ENCODE measurements around the gene ZFP30. TPM values are rescaled to one million over a fixed set of nuclear protein-coding genes. Genes with fewer than 3 reads are reported as not detected.
"Not testable (repeated sequence)": the region's sequence is repeated elsewhere in the genome, so short reads cannot be mapped to it uniquely, and the experiment has no call there.

Gene ZFP30
- total RNA-seq, 4 donors from 2014 or later: 8.9 to 18.0 (median 9.5) TPM

- H3K4me3 ChIP-seq (ENCODE audit: low read depth, poor library complexity, severe bottlenecking): peak overlapping the region; percentile 53
- intact Hi-C loops (cut with DNase I; ENCODE audit: low total_unique reads): no loop called here
- peak; percentile 57 to 93 for DNase-seq (ENCODE audit: low spot score in 2 of 2)
- no peak for TF ChIP-seq POLR2A (IDR thresholded peaks at IDR 0.05)
- no peak for TF ChIP-seq CTCF (IDR thresholded peaks at IDR 0.05)
- 0 to 1% methylated on average over 40 to 48 of the region's 48 CpGs for WGBS, 2 donors
Observed at GRCh38 chr19:37691881-37692504, 36.7 kb upstream of the ZFP30 start.

GRCh38 chr19:37683520-37683919 is 28.3 kb upstream of the ZFP30 start:
- no peak for TF ChIP-seq POLR2A (IDR thresholded peaks at IDR 0.05)
- no peak for TF ChIP-seq CTCF (IDR thresholded peaks at IDR 0.05)
- WGBS, 2 donors: 89 to 93% methylated on average over 3 of the region's 3 CpGs
- intact Hi-C loops (cut with DNase I; ENCODE audit: low total_unique reads): no loop called here
- H3K4me3 ChIP-seq (ENCODE audit: low read depth, poor library complexity, severe bottlenecking): no peak overlapping the region
- no peak for DNase-seq (ENCODE audit: low spot score in 2 of 2)

- intact Hi-C loops (cut with DNase I; ENCODE audit: low total_unique reads): no loop called here
- WGBS, 2 donors: 89 to 93% methylated on average over 6 of the region's 6 CpGs
- H3K4me3 ChIP-seq (ENCODE audit: low read depth, poor library complexity, severe bottlenecking): no peak overlapping the region
- TF ChIP-seq CTCF (IDR thresholded peaks at IDR 0.05) (no peak), POLR2A (IDR thresholded peaks at IDR 0.05) (no peak)
- no peak for DNase-seq (ENCODE audit: low spot score in 2 of 2)
Observed at GRCh38 chr19:37669450-37669914, 14.2 kb upstream of the ZFP30 start.

- intact Hi-C loops (cut with DNase I; ENCODE audit: low total_unique reads); H3K4me3 ChIP-seq (ENCODE audit: low read depth, poor library complexity, severe bottlenecking); DNase-seq (ENCODE audit: low spot score in 2 of 2): not testable (repeated sequence)
- 93 to 94% methylated on average over 8 of the region's 8 CpGs for WGBS, 2 donors
Observed at GRCh38 chr19:37657157-37657556, 1.9 kb upstream of the ZFP30 start.

GRCh38 chr19:37655689-37656371 is 565 bp upstream of the ZFP30 start:
- WGBS, 2 donors: 0 to 1% methylated on average over 28 to 55 of the region's 57 CpGs
- H3K4me3 ChIP-seq (ENCODE audit: low read depth, poor library complexity, severe bottlenecking): peak overlapping the region; percentile 88
- TF ChIP-seq CTCF (IDR thresholded peaks at IDR 0.05) (no peak), POLR2A (IDR thresholded peaks at IDR 0.05) (no peak)
- DNase-seq (ENCODE audit: low spot score in 2 of 2): peak; percentile 75 to 96
- intact Hi-C loops (cut with DNase I; ENCODE audit: low total_unique reads): no loop called here

GRCh38 chr19:37654629-37655300 is 500 bp downstream of the ZFP30 start:
- TF ChIP-seq CTCF (IDR thresholded peaks at IDR 0.05) (no peak), POLR2A (IDR thresholded peaks at IDR 0.05) (no peak)

More at GRCh38 chr19:37654629-37655300, 500 bp downstream of the ZFP30 start:
- H3K4me3 ChIP-seq (ENCODE audit: low read depth, poor library complexity, severe bottlenecking): peak overlapping the region; percentile 88
- DNase-seq (ENCODE audit: low spot score in 2 of 2): peak in 1 of 2 donors; percentile 86
- 0 to 1% methylated on average over 34 to 40 of the region's 40 CpGs for WGBS, 2 donors
- intact Hi-C loops (cut with DNase I; ENCODE audit: low total_unique reads): no loop called here
